HG03045 (cell line): ENCODE results near the gene PDE6G.
"Not testable (repeated sequence)": the region's sequence is repeated elsewhere in the genome, so short reads cannot be mapped to it uniquely, and the experiment has no call there.

Experiments
- ATAC-seq: cut with Tn5 transposase; IDR thresholded peaks from one replicate; pipeline ENCODE4 v1.9.1; 2021; ENCODE audit warnings: mild to moderate bottlenecking, moderate library complexity; ENCODE audit not compliant: unreplicated experiment

The PDE6G gene

GRCh38 chr17:81635973-81636504, 20.3 kb downstream of the PDE6G start:
- no peak for ATAC-seq

GRCh38 chr17:81635431-81635830, 20.9 kb downstream of the PDE6G start:
- no peak for ATAC-seq

- ATAC-seq: no peak
Measured at GRCh38 chr17:81631482-81631881, 24.9 kb downstream of the PDE6G start.

- no peak for ATAC-seq
Measured at GRCh38 chr17:81630274-81630673, 26.1 kb downstream of the PDE6G start.

GRCh38 chr17:81621494-81622130, 34.7 kb downstream of the PDE6G start:
- ATAC-seq: no peak

- ATAC-seq: not testable (repeated sequence)
Measured at GRCh38 chr17:81618307-81618706, 38.0 kb downstream of the PDE6G start.

- no peak for ATAC-seq
Measured at GRCh38 chr17:81616877-81617276, 39.5 kb downstream of the PDE6G start.

- no peak for ATAC-seq
Measured at GRCh38 chr17:81615401-81615930, 40.9 kb downstream of the PDE6G start.

GRCh38 chr17:81612172-81612970, 44.0 kb downstream of the PDE6G start:
- no peak for ATAC-seq

- ATAC-seq: no peak
Measured at GRCh38 chr17:81609541-81610311, 46.6 kb downstream of the PDE6G start.

GRCh38 chr17:81608605-81609004, 47.7 kb downstream of the PDE6G start:
- ATAC-seq: no peak

- no peak for ATAC-seq
Measured at GRCh38 chr17:81608082-81608481, 48.3 kb downstream of the PDE6G start.

- ATAC-seq: no peak
Measured at GRCh38 chr17:81607431-81607830, 48.9 kb downstream of the PDE6G start.

- no peak for ATAC-seq
Measured at GRCh38 chr17:81603846-81604610, 52.3 kb downstream of the PDE6G start.

GRCh38 chr17:81601525-81602120, 54.7 kb downstream of the PDE6G start:
- ATAC-seq: no peak
